Fibroblast of the conjunctiva (primary cell): ENCODE measurements around the gene PUSL1.

Source experiments
- DNase-seq: peaks from one replicate; pipeline ENCODE4 v3.0.0-alpha.2; 2010; ENCODE audit warnings: low read depth

Gene PUSL1

DNA sequence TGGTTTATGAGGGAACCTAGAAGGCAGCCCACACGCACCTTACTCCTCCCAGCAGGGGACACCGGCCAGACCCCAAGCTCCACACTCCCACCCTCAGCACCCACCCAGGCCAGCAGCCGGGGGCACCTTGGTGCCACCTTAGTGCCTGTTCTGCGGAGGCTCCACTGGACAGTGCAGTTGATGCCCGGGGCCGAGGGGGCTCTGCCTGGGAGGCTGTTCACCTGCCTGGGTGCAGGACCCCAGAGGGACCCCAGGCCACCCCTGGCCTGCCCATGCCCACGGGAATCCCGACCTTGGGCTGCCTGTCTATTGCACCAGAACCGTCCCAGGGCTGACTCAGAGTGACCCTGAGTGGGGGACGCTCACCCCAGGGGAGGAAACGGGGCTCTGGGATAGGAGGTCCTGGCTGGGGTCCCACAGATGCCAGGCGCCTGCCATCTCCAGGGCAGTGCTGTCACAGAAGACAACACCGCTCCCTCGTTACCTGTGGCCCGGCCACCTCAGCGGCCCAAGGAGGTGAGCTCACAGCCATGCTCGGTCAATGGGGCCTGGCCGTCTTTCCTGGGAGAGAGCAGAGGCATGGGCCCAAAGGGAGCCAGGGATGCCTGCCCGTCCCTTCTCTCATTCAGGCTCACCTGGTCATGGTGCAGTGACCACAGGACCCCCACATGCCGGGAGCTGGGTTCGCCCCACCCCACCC lies 27.5 kb upstream of the PUSL1 start:
- no peak for DNase-seq

DNA sequence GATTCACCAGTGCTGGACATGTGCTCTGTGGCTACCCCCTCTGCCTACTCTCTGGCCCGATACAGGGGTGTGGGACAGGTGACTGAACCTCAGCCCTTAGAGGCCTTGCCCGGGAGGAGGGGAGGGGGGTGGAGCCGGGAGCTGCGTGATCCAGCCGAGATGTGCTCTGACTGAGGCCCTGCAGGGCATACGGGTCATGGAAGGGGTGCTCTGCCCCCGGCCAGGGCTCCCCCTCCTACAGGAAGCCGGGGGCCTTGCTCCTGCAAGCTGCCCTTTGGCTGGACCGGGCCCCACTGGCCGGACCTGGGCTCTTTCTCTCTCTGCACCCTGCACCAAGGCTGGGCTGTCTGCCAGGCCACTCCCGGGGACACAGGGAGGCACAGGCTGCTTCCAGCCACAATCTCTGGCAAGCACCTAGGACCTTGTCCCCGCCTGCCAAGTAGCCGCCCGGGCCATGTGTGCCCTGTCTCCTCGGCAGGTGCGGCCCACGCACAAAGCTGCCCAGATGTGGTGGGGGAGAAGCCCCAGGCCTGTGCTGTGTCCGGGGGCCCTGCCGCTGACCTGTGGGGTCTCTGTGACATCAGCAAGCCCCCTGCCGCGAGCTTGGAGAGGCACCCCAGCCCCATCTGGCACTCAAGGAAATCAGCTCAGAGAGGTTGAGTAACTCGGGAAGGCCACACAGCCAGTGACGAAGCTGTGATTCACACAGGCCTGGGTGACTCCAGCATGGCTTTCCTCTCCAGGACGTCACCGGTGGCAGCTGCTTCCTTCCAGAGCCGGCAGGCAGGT lies 26.7 kb upstream of the PUSL1 start:
- no peak for DNase-seq

DNA sequence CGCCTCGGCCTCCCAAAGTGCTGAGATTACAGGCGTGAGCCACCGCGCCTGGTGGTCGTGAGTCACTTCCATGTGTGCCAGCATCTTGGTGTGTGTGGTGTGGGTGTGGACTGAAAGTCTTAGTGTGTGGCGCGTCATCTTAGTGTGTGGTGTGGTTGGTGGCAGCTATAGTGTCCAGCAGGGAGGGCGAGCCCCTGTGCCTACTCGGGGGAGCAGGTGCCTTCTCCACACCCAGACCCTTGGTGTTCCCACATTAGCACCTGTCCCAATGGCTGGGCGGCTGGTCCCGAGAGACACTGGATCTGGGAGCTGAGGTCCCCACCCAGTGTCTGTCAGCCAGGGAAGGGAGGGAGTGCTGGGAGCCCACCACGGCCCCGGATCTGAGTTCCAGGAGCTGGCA lies 25.4 kb upstream of the PUSL1 start:
- no peak for DNase-seq

DNA sequence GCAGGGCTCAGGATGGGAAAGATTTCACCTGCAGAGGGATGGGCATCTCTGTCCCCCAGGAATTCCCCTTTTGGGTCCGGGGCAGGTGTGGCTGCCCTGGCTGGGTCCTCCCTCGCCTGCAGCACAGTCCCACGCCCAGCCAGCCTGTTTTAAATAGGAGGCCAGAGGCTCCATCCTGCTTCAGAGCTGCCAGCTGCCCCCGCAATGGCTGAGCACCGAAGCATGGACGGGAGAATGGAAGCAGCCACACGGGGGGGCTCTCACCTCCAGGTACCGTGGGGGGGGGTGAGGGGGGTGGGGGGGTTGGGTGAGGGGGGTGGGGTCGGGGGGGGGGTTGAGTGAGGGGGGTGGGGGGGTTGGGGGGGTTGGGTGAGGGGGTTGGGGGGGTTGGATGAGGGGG lies 24.6 kb upstream of the PUSL1 start:
- DNase-seq = no peak

DNA sequence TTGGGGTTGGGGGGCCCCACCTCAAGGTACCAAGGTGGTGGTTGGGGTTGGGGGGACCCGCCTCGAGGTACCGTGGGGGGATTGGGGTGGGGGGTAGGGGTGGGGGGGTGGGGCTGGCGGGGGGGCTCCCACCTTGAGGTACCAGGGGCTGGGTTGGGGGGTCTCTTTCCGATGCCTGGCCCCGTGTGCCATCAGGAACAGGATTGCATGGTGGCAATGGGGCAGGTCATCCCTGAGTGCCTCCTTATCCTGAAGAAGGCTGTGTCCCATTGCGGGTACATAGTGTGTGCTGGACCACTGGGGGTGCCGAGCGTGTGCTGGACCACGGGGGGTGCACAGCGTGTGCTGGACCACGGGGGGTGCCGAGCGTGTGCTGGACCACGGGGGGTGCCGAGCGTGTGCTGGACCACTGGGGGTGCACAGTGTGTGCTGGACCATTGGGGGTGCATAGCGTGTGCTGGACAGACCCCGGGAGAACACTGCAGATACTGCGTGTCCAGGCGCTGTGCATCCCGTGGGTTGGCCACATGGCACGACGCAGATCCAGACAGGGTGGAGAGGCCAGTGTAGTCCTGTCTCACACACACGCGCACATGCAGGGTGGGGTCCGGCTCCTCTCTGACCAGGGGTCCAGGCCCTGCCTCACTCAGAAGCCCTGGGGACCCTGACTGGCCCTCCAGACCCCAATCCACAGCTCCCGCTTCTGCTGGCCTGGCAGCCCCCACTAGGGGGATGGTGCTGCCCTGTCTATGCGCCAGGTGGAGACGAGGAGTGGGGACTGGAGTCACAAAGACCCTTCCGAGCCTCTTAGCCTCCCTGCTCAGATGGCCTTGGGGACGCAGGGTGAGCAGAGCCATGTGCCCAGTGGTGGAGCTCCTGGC lies 23.9 kb upstream of the PUSL1 start:
- DNase-seq = no peak

DNA sequence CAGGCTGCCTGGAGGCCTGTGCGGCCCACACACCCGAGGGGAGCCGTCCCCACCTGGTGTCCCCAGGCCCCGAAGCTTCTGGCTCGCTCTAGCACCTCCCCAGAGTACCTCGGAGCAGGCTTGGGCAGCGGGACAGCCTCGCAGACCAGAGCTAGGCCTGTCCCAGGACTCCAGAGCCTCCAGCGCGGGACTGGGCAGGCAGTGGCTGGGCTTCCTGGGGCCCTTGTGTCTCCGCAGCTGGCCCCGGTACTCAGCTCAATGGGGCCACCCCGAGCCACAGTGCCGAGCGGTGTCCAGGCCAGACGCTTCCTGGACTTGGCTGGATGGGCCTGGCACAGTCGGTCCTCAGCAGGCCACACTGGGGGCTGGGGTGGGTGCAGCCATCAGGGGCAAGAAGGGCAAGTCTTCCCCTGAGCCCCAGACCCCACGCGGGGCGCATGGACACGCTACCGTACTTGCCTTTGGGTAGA lies 23.3 kb upstream of the PUSL1 start:
- DNase-seq = no peak

DNA sequence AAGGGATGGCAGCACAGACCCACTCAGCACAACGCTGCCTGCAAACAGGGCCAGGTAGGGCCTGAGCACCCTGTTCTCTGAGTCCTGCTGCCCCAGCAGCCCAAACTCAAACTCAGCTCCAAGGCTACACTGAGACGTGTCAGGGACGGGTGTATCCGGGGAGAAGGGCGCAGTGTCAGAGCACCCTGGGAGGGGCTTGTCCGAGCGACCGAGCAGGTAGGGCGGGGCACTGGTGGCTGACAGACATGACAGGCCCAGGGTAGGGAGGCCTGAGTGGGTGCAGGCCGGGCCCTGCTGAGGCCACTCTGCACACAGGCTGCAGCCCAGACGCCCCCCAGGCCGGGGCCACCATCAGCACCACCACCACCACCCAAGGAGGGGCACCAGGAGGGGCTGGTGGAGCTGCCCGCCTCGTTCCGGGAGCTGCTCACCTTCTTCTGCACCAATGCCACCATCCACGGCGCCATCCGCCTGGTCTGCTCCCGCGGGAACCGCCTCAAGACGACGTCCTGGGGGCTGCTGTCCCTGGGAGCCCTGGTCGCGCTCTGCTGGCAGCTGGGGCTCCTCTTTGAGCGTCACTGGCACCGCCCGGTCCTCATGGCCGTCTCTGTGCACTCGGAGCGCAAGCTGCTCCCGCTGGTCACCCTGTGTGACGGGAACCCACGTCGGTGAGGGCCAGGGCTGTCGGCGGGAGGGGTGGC lies 22.6 kb upstream of the PUSL1 start:
- DNase-seq = no peak

DNA sequence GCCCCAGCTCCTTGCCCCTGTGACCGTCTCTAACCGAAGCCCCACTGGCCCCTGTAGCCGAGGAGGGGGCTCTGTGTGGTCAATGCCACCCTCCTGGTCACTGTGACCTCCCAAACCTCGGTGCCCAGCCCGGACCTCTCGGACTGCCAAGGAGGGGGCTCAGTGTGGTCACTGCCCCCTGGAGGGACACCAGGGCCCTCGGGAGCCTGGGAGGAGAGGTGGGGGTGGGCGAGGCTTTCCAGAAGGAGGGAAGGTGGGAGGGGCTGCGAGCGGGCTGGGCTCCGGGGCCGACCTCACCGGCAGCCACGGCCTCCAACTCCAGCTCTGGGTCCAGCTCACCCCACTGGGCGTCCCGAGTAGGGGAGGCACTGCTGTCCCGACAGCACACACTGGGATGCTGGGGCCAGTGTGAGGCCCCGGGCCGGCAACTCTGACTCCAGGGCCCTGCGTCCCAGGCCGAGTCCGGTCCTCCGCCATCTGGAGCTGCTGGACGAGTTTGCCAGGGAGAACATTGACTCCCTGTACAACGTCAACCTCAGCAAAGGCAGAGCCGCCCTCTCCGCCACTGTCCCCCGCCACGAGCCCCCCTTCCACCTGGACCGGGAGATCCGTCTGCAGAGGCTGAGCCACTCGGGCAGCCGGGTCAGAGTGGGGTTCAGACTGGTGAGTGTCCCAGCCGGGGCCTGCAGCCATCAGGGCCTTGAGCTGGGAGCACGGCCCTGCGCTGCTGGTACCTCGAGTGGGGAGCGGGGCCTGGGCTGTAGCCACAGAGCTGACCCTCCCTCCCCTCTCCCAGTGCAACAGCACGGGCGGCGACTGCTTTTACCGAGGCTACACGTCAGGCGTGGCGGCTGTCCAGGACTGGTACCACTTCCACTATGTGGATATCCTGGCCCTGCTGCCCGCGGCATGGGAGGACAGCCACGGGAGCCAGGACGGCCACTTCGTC lies 21.8 kb upstream of the PUSL1 start:
- DNase-seq = no peak

DNA sequence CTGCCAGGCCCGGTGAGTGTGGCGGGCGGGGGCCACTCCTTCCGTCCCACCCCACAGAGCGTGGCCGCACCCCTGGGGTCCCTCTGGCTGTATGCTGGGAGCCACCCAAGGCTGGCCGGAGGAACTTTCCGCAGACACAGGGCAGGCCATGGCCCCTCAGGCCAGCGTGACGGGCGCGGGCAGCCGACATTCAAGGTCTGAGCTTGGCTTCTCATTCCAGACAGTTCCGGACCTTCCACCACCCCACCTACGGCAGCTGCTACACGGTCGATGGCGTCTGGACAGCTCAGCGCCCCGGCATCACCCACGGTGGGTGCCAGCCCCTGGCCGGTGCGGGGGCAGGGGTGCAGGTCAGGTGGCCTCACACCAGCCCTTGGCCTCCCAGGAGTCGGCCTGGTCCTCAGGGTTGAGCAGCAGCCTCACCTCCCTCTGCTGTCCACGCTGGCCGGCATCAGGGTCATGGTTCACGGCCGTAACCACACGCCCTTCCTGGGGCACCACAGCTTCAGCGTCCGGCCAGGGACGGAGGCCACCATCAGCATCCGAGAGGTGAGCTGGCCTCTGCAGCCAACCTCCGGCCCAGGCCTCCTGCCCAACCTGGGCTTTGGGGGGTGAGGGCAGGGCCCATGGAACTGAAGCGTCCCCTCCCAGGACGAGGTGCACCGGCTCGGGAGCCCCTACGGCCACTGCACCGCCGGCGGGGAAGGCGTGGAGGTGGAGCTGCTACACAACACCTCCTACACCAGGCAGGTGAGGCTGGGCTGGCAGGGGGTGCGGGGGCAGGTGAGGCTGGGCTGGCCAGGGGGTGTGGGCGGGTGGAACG lies 20.9 kb upstream of the PUSL1 start:
- DNase-seq = no peak

DNA sequence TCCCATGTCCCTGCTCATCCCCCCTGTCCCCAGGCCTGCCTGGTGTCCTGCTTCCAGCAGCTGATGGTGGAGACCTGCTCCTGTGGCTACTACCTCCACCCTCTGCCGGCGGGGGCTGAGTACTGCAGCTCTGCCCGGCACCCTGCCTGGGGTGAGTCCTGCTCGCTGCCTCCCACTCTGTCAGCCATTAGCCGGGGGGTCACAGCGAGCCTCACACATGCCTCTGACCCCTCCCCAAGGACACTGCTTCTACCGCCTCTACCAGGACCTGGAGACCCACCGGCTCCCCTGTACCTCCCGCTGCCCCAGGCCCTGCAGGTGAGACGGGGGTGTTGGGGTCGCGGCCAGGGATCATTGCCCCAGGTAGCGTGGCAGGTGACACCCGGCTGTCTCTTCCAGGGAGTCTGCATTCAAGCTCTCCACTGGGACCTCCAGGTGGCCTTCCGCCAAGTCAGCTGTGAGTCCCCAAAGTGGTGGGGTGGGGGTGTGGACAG lies 18.1 kb upstream of the PUSL1 start:
- no peak for DNase-seq

DNA sequence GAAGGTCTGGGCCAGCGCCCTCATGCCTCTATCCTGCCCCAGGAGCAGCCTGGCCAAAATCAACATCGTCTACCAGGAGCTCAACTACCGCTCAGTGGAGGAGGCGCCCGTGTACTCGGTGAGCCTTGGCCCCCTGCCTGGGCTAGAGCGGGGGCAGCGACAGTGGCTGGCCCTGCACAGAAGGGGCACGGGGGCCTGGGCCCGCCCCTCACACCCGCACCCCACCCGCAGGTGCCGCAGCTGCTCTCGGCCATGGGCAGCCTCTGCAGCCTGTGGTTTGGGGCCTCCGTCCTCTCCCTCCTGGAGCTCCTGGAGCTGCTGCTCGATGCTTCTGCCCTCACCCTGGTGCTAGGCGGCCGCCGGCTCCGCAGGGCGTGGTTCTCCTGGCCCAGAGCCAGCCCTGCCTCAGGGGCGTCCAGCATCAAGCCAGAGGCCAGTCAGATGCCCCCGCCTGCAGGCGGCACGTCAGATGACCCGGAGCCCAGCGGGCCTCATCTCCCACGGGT lies 17.3 kb upstream of the PUSL1 start:
- DNase-seq = no peak

DNA sequence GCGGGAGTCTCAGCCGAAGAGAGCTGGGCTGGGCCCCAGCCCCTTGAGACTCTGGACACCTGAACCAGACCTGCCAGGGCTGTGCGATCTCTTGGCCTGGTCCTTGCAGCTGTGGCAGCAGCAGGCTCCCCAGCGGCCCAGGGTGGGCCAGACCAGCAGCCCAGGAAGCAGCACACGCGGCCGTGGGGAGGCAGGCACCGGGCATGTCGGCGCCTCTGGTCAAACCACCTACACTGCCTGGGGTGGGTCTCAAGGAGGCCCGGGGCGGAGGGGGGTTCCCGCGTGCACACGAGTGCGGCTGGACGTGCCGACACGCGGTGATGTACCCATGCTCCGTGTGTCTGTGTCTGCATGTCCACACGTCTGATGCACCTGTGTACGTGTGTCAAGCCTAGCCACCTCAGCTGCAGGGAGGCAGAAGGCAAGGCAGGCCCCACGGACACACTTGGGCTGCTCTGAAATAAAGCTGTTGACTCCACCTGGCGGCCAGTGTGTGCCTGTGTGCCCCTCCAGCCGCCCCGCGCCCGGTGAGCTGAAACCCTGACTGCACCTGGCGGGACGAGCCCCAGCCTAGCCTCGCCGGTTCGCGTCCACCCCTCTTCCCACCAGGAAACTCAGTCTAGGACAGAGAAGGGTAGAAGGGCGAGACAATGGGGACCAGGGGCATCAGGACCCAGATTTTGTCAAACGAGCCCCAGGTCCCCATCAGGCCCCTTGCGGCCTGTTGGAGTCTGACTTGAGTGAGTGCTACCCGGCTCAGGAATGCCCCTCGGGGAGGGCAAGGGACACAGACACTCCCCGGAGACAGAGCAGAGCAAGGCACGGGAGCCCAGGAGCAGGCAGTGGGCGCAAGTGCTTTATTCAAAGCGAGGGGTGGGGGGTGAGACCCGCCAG lies 16.6 kb upstream of the PUSL1 start:
- peak; percentile 33 for DNase-seq

DNA sequence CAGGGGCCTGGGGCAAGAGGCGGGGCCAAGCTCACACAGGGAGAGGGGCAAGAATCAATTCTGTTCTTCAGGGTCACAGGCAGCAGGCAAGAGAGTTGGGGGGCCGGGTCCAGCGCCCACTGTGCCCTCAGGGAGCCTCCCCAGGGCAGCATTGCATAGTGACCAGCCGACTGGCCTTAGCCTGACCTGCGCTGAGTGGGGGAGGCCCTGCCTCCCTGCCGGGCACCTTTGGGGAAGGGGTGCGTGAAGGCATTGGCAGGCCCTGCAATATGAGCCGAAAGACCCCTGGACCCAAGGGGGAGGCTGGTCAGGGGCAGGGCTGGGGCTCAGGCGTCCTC lies 16.0 kb upstream of the PUSL1 start:
- DNase-seq = no peak

DNA sequence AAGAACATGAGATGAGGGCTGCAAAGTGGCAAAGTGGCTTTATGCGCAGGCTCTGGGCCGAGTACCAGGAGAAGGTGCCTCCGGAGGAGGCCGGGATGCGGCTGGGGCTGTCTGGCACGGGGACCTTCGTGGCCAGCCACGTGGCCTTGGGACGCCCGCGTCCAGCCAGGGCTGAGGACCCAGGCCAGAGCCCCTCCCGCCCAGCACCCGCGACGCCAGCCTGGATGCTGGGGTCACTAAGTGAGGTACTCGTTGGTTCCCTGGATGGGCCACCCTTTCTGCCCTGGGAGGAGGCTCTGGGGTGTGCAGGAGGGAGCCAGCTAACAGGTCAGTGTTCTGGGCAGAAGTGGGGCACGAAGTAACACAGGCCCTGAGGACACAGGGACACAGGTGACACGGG lies 15.5 kb upstream of the PUSL1 start:
- DNase-seq = no peak

DNA sequence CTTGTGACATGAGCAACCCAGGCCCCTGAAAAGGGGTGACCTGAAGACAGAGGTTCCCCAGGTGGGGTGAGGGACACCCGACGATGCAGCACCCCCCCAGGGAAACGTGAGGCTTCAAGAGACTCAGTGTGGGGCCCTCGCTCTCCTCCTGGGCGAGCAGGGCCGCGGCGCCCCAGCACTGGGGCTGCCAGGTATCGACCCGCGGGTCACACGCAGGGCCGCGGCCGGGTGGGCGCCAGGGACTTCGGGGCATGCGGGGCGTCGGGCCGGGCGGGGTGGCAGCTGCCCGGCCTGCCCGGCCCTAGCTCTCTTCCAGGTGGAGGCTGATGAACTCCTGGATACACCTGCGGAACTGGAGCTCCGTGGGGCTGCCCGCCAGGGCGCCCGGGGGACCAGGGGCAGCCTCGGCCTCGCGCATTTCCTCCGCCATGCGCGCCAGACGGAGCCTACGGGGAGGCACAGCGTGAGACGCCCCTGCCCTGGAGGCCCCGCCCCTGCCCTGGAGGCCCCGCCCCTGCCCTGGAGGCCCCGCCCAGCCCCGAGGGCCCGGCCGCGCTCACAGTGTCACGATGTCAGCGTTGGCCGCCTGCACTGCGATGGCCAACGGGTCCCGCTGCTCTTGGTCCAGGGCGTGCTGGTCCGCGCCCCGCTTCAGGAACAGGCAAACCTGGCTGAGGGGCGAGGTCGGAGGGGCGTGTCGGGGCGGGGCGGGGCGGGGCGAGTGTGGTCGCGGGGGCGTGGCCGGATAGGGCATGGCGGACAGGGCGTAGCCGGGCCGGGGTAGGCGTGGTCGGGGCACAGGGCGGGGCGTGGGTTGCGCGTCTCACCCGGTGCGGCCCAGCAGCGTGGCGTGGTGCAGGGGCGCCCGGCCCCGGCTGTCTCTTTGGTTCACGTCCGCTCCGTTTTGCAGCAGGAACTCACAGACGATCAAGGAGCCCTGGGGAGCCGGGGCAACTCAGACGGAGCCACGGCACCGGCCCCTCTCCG lies 14.8 kb upstream of the PUSL1 start:
- no peak for DNase-seq

DNA sequence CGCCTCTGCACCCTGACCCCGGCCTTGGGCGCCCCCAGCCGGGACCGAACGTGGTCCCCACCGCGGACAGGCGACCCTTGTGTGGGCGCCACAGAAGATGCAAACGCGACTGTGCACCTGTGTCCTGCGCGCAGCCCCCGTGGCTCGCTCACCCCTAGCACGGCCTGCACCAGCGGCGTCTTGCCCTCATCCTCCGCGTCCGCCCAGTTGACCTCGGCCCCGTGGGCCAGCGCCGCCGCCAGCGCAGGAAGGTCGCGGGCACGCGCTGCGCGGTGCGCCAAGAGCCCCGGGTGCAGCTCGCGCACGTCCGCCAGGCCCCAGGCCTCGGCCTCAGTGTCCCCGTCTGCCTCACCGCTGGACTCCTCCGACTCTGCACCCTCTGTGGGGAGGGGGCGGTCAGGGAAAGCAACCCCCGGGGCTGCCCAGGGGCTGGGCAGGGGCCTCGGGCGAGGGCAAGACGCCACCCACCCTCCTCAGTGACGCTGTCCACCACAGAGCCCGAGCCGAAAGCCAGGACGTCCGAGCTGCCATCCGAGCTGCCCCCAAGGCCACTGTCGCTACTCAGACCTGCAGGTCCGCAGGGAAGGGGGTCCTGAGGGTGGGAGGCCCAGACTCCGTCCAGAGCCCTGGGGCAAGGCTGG lies 14.0 kb upstream of the PUSL1 start:
- DNase-seq = no peak
